Epithelial cell of proximal tubule (primary cell): ENCODE measurements around the gene RYR2. TPM values are rescaled to one million over a fixed set of nuclear protein-coding genes. Genes with fewer than 3 reads are reported as not detected.

Source experiments
- DNase-seq: peaks from one replicate; pipeline ENCODE4 v3.0.0-alpha.2; 2011; ENCODE audit warnings: low read depth
- H3K4me3 ChIP-seq: 2 replicates; pipeline ENCODE4 v1.5.1; 2011; ENCODE audit warnings: low read depth, mild to moderate bottlenecking, low read length
- total RNA-seq: library from RNA; depleted of rRNA; stranded (reverse); fragments of >200 nt; gene quantifications from 2 replicates; pipeline ENCODE4 v1.2.3, GENCODE V29; 2015
- TF ChIP-seq, protein P1 (sequence below): conservative IDR thresholded peaks from 2 replicates; pipeline ENCODE4 v1.5.1; 2012; ENCODE audit warnings: low read depth, mild to moderate bottlenecking, low read length

Gene RYR2
- total RNA-seq, 1 donor from 2014 or later = 0.63 TPM

DNA sequence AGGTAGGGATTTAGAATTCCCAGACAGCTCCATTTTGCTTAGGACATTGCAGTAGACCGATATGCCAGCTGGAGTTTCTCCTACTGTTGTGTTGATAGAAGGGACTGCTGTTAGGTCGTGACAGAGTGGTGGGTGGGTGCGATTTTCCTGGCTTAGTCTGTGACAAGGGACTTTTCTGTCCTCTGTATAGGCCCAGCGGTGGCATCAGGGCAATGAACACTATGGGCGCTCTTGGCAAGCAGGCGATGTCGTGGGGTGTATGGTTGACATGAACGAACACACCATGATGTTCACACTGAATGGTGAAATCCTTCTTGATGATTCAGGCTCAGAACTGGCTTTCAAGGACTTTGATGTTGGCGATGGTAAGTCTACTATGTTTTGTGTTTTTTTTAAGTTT, 527.0 kb downstream of the RYR2 start:
- TF ChIP-seq, protein P1, sequence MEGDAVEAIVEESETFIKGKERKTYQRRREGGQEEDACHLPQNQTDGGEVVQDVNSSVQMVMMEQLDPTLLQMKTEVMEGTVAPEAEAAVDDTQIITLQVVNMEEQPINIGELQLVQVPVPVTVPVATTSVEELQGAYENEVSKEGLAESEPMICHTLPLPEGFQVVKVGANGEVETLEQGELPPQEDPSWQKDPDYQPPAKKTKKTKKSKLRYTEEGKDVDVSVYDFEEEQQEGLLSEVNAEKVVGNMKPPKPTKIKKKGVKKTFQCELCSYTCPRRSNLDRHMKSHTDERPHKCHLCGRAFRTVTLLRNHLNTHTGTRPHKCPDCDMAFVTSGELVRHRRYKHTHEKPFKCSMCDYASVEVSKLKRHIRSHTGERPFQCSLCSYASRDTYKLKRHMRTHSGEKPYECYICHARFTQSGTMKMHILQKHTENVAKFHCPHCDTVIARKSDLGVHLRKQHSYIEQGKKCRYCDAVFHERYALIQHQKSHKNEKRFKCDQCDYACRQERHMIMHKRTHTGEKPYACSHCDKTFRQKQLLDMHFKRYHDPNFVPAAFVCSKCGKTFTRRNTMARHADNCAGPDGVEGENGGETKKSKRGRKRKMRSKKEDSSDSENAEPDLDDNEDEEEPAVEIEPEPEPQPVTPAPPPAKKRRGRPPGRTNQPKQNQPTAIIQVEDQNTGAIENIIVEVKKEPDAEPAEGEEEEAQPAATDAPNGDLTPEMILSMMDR = no peak

DNA sequence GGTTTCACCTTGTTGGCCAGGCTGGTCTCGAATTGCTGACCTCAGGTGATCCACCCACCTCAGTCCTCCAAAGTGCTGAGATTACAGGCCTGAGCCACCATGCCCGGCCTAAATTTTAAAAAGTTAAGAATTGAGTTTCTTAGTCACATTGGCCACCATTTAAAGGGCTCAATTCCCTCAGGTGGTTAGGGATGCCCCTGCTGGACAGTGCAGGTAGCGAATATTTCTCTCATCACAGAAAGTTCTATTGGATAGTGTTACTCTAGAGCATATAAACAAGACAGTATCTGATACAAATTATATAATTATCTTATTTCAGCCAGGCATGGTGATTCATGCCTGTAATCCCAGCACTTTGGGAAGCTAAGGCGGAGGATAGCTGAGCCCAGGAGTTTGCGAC, 528.5 kb downstream of the RYR2 start:
- no peak overlapping the region for H3K4me3 ChIP-seq
- DNase-seq = no peak
- TF ChIP-seq, protein P1 = peak; percentile 27

More for the DNA sequence above, 527.0 kb downstream of the RYR2 start:
- no peak for DNase-seq
- no peak overlapping the region for H3K4me3 ChIP-seq

DNA sequence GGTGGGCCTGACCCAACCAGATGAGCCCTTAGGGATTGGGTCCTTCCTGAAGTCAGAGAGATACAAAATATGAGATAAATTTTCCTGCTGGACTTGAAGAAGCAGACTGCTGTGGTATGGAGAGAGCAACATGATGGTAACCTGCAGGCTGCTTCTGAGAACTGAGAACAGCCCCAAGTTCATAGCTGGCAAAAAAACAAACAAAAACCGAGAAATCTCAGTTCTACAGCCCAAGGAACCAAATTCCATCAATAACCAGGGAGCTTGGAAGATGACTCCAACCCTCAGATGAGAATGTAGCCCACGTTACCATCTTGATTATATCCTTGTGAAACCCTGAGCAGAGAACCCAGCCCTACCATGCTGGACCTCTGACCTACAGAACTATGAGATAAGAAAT, 532.6 kb downstream of the RYR2 start:
- no peak overlapping the region for H3K4me3 ChIP-seq
- TF ChIP-seq, protein P1 = no peak
- DNase-seq = no peak

DNA sequence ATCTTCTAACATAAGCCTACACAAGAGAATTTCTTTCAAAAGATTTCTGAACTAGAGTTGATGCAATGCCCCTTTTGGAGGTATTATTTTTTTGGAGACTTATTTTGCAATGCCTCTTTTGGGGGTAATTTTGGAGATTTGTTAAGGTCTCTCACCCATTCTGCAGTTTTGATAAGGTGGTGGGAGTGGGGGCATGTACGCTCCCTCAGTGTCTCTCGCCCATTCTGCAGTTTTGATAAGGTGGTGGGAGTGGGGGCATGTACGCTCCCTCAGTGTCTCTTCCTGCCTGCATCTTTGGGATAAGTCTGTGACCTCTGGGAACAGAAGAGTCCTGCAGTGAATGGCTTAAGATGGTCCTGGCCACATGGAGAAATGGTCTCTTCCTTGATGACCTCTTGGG, 536.6 kb downstream of the RYR2 start:
- TF ChIP-seq, protein P1 = no peak
- H3K4me3 ChIP-seq = no peak overlapping the region
- DNase-seq = no peak

DNA sequence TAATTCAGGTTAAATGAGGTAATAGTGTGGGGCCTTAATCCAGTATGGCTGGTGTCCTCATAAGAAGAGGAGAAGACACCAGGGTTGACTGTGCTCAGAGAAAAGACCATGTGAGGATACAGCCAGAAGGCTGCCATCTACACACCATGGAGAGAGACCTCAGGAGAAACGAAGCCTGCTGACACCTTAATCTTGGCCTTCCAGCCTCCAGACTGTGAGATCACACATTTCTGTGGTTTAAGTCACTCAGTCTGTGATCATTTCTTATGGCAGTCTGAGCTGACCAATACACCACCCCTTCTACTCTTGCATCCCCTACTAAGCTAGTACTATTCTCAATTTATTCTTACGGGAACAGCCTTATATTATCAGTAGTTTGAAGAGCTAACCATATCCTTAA, 538.7 kb downstream of the RYR2 start:
- H3K4me3 ChIP-seq = no peak overlapping the region
- no peak for DNase-seq
- TF ChIP-seq, protein P1 = no peak

DNA sequence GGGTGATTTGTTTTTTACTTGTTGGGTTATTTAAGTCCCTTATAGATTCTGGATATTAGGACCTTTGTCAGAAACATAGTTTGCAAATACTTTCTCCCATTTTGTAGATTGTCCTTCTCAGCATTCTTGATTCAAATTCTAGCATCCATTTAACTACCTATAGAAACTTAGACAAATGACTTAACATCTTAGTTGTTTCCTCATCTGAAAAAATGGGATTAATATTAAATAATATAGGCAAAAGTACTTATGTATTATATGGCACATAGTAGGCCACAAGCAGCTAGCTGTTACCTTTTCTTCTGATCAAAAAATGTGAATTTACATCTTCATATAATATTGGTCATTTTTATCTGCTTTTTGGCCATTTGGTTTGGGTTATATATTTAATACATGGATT, 541.3 kb downstream of the RYR2 start:
- no peak for DNase-seq
- no peak overlapping the region for H3K4me3 ChIP-seq
- TF ChIP-seq, protein P1 = no peak

DNA sequence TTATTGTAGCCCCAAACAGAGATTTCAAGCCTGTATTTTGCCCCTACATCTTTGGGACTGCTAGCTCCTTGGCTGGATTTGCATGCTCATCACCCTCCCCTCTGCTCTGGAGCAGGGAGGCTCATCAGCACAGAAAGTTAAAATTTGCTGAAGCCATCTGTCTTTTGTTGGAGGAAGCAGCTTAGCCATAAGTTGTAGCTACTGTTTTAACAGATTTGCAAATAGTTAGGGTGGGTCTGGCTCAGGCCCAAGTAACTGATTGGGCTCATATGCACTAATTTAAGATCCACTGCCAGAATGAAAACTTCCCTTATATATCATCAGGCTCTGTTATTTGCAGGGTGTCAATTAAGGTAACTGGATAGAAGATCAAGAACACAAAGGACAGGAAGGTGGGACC, 541.8 kb downstream of the RYR2 start:
- no peak overlapping the region for H3K4me3 ChIP-seq
- TF ChIP-seq, protein P1 = no peak
- DNase-seq = no peak
